ENCODE measurements around the gene GALP.
"Not testable (repeated sequence)": the region's sequence is repeated elsewhere in the genome, so short reads cannot be mapped to it uniquely, and the experiment has no call there.

Gene GALP

GRCh38 chr19:56176310-56176709 lies 502 bp downstream of the GALP start:
- FAIRE-seq; DNase-seq (ENCODE audit: extremely low spot score, insufficient read length, low read depth): not testable (repeated sequence)

GRCh38 chr19:56176881-56177280 lies 1.1 kb downstream of the GALP start:
- DNase-seq (ENCODE audit: extremely low spot score, insufficient read length, low read depth), result no peak
- no peak for FAIRE-seq

GRCh38 chr19:56177564-56178243 lies 1.9 kb downstream of the GALP start:
- no peak for DNase-seq (ENCODE audit: extremely low spot score, insufficient read length, low read depth)
- no peak for FAIRE-seq

- FAIRE-seq, result no peak
These were observed 14.0 kb downstream of the GALP start for GRCh38 chr19:56189785-56190184.

GRCh38 chr19:56191115-56191514 lies 15.3 kb downstream of the GALP start:
- DNase-seq (ENCODE audit: extremely low spot score, insufficient read length, low read depth) (no peak), FAIRE-seq (no peak)

More at GRCh38 chr19:56189785-56190184, 14.0 kb downstream of the GALP start:
- no peak for DNase-seq (ENCODE audit: extremely low spot score, insufficient read length, low read depth)

GRCh38 chr19:56191711-56192110 lies 15.9 kb downstream of the GALP start:
- DNase-seq (ENCODE audit: extremely low spot score, insufficient read length, low read depth) (no peak), FAIRE-seq (no peak)

- DNase-seq (ENCODE audit: extremely low spot score, insufficient read length, low read depth) (no peak), FAIRE-seq (no peak)
These were observed 18.3 kb downstream of the GALP start for GRCh38 chr19:56193981-56194640.

- not testable (repeated sequence) for FAIRE-seq; DNase-seq (ENCODE audit: extremely low spot score, insufficient read length, low read depth)
These were observed 21.8 kb downstream of the GALP start, which contains the start of gene ZSCAN5B for GRCh38 chr19:56197646-56198045. ZSCAN5B (minus strand) TSS chr19:56197783; CDS start chr19:56193052, 4,731 bp downstream.

GRCh38 chr19:56199687-56200086 lies 23.9 kb downstream of the GALP start:
- no peak for DNase-seq (ENCODE audit: extremely low spot score, insufficient read length, low read depth)
- no peak for FAIRE-seq

- DNase-seq (ENCODE audit: extremely low spot score, insufficient read length, low read depth), result no peak
- no peak for FAIRE-seq
These were observed 26.2 kb downstream of the GALP start, which contains the start of gene ZSCAN5C for GRCh38 chr19:56201973-56202372. ZSCAN5C (plus strand) TSS chr19:56202273; CDS start chr19:56205914, 3,641 bp downstream.

- not testable (repeated sequence) for DNase-seq (ENCODE audit: extremely low spot score, insufficient read length, low read depth); FAIRE-seq
These were observed 31.8 kb downstream of the GALP start for GRCh38 chr19:56207581-56207980.

- DNase-seq (ENCODE audit: extremely low spot score, insufficient read length, low read depth), result no peak
- no peak for FAIRE-seq
These were observed 33.3 kb downstream of the GALP start for GRCh38 chr19:56209091-56209490.

- DNase-seq (ENCODE audit: extremely low spot score, insufficient read length, low read depth); FAIRE-seq: not testable (repeated sequence)
These were observed 34.2 kb downstream of the GALP start for GRCh38 chr19:56210036-56210435.

- FAIRE-seq, result no peak
These were observed 35.9 kb downstream of the GALP start for GRCh38 chr19:56211718-56212117.

GRCh38 chr19:56217039-56217949 lies 41.5 kb downstream of the GALP start:
- DNase-seq (ENCODE audit: extremely low spot score, insufficient read length, low read depth), result no peak
- no peak for FAIRE-seq

More at GRCh38 chr19:56211718-56212117, 35.9 kb downstream of the GALP start:
- DNase-seq (ENCODE audit: extremely low spot score, insufficient read length, low read depth), result no peak

- FAIRE-seq, result no peak
These were observed 43.2 kb downstream of the GALP start for GRCh38 chr19:56218961-56219360.

GRCh38 chr19:56221442-56221841 lies 45.6 kb downstream of the GALP start:
- not testable (repeated sequence) for DNase-seq (ENCODE audit: extremely low spot score, insufficient read length, low read depth); FAIRE-seq

More at GRCh38 chr19:56218961-56219360, 43.2 kb downstream of the GALP start:
- DNase-seq (ENCODE audit: extremely low spot score, insufficient read length, low read depth), result no peak

- DNase-seq (ENCODE audit: extremely low spot score, insufficient read length, low read depth) (no peak), FAIRE-seq (no peak)
These were observed 46.0 kb downstream of the GALP start for GRCh38 chr19:56221851-56222250.

- FAIRE-seq (no peak), DNase-seq (ENCODE audit: extremely low spot score, insufficient read length, low read depth) (no peak)
These were observed 47.1 kb downstream of the GALP start for GRCh38 chr19:56222901-56223300.

- DNase-seq (ENCODE audit: extremely low spot score, insufficient read length, low read depth) (no peak), FAIRE-seq (no peak)
These were observed 47.7 kb downstream of the GALP start for GRCh38 chr19:56223481-56223880.
